GM18868 (cell line): ENCODE measurements around the gene CNGA1.

Experiments used
- ATAC-seq: cut with Tn5 transposase; IDR thresholded peaks from one replicate; pipeline ENCODE4 v1.9.1; 2021; ENCODE audit warnings: mild to moderate bottlenecking, moderate library complexity; ENCODE audit not compliant: unreplicated experiment

Gene CNGA1

DNA sequence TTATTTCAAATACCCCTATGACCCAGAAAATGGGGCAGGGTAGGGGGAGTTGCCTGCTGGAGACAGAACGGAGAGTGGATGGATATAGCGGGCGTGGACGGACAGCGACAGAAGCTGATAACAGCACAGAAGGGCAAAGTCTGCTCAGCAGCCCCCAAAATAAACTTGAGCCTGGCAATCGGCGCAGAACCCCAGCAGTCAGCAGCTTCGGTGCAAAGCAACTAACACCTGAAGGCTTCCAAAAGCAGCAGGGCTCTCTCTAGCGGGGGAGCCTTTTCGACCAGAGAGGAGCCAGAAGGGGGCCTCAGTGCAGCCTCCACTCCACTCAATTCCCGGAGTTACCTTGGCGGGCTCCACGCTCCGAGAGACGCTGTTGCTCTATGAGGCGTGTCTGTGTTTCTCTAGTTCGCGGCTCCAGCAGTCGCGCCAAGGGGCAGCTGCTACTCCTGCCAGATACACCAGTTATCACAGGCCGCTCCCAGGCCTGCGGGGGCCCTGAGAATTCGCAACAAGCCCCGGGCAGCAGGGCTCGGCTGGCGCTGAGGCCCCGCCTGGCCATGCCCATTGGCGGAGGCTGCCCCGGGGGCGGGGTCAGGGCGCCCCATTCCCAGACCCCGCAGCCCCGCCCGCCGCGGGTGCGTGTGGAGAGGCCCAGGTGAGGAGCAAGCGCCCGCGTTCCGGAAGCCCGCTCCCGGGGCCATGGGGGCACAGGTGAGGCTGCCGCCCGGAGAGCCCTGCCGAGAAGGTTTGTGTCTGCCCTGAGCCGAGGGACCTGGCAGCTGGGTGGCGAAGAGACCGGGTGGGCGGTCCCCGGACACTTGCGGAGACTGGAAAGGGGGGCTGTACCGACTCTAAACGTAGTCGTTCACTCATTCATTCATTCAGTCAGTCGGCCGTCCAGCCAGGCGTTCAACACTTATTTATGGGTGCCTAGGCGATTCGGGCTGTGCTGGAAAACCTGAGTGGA lies at the start of gene CNGA1, which contains the start of gene NIPAL1:
Gene CNGA1, minus strand, starts transcription at position 541 of the 967 bp plus-strand sequence. CDS start 63,992 bp downstream, outside the sequence.
Gene NIPAL1, plus strand, starts transcription at position 632 of the 967 bp plus-strand sequence. Its CDS starts 68 bp downstream, at position 700.
- peak; percentile 94 for ATAC-seq

DNA sequence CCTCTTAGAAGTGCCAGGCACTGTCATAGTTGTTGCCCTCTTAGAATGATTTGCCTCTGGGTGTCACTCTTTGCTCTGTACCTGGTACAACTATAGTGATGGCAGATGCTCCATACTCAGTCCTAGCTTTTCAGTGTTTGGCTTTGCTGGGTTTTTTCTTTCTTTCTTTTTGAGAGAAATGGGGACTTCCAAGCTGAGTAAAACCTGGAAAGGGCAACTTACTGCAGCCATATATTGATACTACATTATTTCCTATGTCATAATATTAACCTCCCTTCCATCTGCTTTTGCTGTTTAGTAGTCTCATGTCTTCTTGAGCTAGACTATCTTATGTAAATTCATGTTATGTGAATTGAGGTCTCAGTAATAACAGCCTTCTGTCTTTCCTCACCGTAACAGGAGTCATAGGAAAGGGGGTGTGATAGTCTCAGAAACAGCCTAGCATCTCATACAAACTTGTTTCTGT lies 49.1 kb upstream of the CNGA1 start:
- peak; percentile 80 for ATAC-seq

DNA sequence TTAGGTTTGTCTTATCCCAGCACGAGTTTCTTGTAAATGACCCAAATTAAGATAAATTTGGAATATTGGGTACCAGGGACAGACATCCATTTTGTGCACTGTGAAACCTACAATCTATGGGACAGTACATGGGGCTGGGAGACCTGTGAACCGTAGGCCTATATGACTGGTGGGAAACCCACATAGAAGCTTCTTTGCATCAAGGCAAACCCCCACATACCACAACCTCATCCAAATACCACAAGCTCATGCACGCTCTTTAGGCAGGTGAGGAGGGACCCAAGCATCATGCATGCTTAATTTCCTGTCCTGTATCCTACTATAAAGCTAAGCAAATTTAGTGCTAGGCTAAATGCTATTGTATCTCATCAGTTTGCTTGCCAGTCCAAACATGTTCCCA lies 47.9 kb upstream of the CNGA1 start:
- ATAC-seq: peak; percentile 40

DNA sequence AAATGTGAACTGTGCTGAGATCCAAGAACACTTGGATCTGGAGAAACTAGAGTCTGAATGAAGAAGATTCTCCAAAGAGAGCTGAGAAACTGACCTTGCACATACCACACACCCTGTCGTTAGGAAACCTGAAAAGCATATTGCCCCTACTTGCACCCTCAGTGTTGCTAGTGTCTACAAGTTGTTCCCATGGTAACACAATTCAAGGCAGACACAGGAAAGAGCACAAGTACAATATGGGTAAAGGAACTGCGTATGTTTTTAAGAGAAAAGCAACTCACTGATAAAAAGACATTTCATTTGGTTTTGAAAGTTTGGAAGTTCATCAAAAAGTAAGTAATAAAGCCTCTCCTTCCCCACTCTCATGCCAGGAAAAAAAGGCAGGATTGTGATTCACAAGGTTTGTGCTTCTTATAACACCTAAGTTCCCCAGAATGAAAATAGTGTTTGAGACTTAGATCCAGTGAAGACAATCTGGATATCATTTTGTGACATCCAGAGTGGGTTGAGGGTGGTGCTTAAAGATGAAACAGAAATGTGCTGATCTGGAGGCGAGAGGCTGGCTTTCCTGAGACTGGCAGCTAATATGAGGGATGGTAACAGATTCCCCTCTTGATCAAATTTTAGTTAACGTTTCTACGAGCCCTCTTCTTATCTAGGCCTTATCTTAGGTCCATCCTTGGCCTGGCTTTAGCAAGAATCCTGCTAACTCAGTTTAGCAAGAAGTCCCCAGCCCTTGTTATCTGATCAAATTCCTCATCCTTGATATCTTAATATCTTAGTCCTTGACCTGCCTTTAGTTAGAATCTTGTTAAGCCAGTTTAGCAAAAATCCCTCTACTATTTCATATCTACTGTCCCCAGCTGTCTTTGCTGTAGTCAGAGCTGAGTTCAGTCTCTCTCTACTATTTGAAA lies 42.4 kb upstream of the CNGA1 start:
- ATAC-seq: no peak

DNA sequence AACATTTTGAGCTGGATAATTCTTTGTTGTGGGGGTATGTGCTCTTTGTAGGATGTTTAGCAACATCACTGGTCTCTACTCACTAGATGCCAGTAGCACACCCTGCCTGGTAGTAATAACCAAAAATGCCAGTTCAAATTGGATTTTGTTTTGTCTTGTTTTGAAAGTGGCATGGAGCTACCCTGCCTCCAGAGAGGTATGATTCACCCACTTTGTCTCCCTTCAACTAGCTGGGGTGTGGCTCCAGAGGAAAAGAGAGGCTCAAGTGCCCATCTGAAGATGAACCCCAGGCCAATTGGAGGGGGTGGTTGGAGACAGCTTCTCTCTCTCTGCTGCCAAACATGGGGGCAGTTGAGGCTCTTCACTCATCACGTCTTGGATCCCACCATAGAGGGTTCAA lies 34.6 kb upstream of the CNGA1 start:
- ATAC-seq: no peak

DNA sequence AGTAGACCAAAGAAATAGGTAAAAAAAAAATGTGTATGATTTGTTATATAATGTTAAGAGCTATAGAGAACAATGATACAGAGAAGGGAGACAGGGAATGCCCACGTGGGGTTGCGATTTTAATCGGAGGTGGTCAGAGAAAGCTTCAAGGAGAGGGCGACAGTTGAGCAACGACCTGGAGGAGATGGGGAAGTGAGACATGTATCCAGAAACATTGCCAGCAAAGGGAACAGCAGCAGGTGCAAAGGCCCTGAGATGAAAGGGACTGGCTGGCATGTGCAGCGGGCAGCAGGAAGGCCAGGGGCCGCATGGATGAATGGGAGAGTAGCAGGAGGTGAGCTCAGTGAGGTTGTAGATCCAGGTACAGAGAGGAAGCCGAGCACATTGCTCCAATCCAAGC lies 33.0 kb upstream of the CNGA1 start:
- ATAC-seq: no peak

DNA sequence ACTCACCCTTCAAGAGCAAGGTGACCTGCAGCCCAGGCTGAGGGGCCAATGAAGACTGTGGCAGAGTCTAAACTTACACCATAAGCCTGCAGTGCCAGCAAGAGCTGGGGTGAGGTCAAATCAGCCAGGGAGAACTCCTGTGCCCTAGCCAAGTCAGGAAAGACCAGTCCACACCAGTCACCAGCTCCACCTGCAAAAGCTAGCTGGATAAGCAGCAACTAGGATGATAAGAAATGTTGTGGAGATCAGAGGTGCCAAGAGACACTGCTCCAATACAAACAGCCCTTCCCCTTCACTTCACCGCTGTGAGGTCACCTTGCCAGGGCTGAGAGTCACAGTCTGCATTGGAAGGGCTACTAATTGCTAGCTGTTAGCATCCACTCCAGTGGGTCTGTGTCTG lies 31.4 kb upstream of the CNGA1 start:
- peak; percentile 5 for ATAC-seq

DNA sequence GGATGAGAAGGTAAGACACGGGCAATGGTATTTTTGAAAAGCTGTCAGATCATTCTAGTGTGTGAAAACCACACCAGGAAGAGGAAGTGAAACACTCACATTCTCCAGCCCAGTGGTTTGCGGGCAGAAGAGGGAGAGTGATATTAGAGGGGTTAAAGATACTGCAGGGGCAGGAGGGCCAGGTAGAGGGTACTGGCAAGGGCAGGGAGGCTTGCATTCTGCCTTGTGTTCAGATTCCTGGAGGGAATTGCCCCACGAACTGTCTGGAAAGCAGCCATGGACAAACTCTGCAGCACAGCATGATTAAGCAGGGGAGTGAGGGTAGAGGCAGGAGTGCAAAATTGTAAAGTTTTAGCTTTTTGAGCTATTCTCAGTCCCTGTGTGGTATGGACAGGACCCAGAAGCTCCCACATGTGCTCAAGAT lies 31.0 kb upstream of the CNGA1 start:
- ATAC-seq: peak; percentile 95

DNA sequence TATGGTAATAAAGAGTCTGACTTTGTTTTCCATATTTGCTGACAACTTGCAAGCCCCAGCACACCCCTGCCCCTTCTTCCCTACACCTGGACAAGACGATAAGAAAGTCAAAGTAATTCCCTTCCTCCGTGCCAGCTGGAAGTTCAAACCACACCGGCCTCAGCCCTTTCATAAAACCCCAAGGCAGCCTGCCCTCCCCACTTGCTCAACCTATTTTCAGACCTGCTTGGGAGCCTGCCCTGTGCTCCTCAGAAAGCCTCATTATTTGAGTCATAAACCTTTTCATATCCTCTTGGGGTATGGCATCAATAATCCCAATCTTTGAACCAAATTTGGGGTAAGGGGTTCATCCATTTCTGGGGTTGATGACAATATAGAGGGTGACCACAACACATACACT lies 29.6 kb upstream of the CNGA1 start:
- ATAC-seq: no peak

DNA sequence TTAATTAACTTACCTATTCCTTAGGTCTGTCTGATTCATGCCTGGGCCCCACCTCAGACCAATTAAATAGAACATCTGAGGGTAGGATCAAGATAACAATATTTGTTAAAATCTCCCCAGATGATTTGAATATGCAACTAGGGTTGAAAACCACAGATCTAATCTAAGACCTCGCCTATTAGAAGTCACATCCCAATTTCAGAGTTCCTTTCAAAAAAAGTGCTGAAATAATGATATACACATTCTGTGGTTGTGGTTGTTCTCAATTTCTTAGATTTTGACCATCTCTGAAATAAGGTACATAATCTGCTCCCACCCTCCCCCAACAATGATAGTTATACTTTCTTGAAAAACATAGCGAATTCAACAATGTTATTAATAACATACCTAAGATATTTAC lies 27.8 kb upstream of the CNGA1 start:
- no peak for ATAC-seq

DNA sequence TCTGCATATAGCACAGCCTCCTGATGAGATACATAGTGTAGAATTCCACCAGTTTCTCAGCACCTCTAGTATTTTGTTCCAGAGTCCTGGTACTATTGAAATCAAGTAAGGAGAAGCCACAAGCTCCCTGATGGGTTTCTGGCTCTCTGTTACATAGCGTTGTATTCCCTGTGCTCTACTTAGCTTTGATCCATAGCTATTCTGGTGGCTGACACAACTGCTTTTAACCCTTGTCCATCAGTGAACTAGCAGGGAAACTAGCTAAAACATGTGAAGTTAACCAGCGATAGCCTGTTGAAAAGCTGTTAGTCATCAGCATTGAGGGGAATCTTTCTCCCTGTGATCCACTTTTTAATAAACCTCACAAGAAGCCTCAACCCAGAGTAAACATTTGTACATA lies 27.0 kb upstream of the CNGA1 start:
- ATAC-seq: no peak

DNA sequence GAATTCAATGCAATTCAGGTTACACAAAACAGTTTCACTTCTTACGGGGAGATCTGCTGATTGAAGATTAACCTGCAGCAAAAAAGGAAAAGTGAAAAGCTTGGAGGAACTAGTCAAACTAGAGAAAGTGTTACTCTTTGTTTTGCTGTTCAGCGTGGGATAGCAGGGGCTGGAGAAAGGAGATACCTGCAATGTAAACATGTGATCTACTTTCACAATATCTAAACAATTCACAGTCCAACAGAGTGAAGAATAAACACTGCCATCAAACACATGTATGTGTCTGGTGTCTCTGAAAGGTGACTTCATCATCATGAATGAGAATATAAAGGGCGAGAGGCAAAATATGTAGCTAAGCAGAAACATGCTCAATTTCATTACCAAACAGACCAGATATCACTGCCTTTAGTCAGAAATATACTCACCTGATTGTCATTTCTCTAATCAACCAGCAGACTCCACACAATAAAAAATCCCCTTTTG lies 26.5 kb upstream of the CNGA1 start:
- no peak for ATAC-seq

DNA sequence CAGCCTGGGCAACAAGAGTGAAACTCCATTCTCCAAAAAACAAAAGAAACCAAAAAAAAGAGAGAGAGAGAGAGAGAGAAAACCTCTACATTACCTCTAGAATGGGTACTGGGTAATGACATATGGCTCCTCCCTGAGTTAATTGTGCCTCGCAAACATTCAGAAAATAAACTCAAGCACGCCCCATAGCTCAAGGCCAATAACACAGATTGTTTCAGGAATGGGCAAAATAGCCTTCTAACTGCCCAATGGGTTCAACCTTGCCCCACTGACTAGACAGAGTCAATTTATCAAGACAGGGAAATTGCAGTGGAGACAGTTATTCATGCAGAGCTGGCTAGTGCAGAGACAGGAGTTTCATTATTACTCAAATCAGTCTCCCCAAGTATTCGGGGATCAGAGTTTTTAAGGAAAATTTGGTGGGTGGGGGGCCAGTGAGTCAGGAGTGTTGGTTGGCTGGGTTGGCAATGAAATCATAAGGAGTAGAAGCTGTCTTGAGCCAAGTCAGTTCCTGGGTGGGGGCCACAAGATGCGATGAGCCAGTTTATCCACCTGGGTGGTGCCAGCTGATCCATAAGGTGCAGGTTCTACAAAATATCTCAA lies 25.2 kb upstream of the CNGA1 start:
- peak; percentile 27 for ATAC-seq

DNA sequence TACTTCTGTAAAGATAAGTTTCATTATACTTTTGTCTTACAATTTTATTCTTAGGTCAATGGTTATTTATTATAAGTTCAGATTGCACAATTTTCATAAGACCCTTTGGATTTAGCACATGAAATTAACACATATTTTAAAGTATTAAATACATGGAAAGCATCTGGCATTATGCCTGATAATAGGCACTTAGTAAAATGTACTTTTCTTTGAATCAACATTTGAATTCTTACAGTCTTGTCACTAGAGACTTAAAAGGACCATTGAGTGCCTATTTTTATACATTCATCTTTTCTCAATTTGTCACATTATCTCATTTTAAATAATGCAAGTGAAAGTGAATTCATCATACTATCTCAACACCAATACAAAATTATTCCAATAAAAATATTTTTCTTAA lies 23.1 kb upstream of the CNGA1 start:
- ATAC-seq: no peak

DNA sequence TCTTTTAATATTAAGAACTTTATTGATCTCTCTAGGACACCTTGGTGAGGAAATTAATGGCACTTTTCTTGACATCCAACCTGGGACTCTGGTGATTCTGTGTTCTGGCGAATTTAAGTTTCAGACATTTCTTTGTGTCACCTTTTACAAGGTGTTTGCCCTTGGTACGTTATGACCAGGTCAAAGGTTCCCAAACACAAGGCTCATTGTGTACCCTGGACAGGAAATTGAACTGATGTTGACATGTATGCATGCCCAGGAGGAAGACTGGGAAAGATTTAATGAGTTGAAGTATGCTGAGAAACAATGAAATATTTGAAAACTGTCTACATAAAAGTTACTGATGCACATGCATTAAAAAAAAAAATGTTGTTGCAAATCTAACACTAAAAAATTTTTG lies 22.2 kb upstream of the CNGA1 start:
- no peak for ATAC-seq

DNA sequence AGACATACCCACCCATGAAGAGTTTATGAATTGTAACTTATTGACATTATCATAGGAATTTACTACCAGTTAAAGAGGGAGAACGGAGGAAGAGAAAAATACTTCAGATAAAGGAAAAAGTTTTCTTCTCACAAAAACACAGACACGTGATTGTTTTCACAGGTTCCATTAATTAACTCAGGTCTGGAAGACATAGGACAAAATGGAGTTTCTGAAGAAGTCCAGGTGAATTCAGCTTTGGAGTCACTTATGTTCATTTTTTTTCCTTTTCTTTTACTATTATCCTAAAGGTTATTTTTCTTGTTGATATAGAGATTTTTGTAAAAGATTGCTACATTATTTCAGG lies 20.6 kb upstream of the CNGA1 start:
- ATAC-seq: no peak

DNA sequence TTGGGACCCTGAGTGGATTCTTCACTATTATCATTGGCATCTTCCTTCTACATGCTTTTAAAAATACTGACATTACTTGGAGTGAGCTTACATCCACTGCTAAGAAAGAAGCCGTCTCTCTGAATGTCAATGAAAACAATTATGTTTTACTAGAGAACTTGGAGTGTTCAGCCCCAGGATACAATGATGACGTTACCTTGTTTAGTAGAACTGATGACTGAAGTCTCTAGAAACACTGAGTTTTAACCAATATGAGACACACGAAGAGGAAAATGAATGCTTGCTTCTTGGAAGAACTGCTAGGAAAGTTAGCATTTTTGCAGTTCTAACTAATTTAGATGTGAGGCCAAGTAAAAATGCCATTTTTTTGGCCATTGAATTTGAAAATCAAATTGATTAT lies 19.5 kb upstream of the CNGA1 start:
- ATAC-seq: no peak

DNA sequence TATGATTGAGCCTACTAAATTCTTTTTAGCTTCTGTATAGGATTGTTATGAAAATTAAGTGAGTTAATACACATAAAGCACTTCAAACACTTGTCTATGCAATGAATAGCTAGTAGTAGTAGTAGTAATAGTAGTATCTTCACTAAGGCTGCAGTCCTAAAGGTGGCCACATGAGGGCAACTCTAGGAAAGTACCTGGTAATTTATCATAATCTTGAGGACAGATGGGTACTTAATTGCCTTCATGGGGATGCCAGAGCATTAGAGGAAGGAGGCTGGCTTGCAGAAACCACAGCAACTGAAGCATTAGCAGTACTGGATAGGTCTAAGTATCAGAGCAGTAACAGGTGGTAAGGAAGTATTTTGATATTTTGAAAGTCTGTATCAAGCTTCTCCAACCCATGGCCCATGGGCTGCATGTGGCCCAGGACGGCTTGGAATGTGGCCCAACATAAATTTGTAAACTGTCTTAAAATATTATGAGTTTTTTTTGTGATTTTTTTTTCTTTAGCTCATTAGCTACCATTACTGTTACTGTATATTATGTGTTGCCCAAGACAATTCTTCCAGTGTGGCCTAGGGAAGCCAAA lies 17.4 kb upstream of the CNGA1 start:
- ATAC-seq: no peak

DNA sequence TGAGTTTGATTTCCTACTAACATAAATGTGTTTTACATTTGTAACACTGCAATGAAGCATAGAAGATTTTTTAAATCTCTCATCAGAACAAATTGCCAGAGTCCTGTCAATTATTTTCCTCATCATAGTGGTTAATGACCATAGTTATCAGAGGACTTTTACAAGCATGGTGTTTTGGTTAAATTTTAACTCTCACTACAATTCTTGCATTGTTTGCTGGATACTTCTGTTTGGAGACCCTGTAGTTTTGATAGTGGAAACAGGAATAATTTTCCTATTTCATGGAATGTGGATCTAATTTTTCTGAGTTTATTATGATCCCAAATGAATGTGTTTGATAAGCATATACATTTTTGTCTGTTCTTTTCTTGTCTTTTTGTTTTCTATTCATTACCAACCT lies 16.9 kb upstream of the CNGA1 start:
- ATAC-seq: no peak

DNA sequence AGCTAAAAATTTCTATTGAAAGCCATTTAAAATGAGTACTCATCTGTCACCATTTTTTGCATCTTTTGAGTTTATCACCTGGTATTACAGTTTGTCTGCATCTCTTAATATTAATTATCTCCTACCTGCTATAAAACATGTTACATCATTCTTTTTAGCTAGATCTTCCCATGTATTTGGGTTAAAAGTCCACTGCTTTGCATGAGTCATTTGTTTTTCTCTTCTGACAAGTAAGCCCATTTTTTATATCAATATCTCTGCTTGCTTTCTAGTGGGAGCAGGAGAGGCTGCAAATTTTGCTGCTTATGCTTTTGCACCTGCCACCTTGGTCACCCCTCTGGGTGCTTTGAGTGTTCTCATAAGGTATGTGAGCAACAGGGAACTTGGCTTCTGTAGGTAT lies 16.2 kb upstream of the CNGA1 start:
- ATAC-seq: no peak
